ENCODE data around the gene STAG1.

DNA sequence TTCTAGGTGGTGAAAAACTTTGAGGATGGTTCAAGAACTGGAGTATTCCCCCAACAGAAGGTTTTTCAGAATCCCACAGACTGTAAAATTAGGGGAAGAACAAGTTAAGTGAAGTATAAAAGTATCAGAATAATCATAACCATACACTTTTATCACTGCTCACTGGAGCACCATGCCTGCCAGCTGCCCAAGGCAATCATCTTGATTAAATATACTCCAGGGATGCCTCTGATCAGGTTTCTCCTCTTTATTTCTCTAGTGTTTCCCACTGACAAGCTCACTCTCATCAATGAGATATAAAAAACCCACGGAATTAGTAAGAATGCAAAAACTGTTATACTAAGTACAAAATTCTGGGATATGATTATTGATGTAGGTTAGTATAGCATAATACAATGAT is 108.0 kb downstream of the STAG1 start:
- no peak for TF ChIP-seq SIN3A (IDR thresholded peaks at IDR 0.05; ENCODE audit: borderline replicate concordance, insufficient read depth, low read depth, low read length)
- TF ChIP-seq, protein P1, sequence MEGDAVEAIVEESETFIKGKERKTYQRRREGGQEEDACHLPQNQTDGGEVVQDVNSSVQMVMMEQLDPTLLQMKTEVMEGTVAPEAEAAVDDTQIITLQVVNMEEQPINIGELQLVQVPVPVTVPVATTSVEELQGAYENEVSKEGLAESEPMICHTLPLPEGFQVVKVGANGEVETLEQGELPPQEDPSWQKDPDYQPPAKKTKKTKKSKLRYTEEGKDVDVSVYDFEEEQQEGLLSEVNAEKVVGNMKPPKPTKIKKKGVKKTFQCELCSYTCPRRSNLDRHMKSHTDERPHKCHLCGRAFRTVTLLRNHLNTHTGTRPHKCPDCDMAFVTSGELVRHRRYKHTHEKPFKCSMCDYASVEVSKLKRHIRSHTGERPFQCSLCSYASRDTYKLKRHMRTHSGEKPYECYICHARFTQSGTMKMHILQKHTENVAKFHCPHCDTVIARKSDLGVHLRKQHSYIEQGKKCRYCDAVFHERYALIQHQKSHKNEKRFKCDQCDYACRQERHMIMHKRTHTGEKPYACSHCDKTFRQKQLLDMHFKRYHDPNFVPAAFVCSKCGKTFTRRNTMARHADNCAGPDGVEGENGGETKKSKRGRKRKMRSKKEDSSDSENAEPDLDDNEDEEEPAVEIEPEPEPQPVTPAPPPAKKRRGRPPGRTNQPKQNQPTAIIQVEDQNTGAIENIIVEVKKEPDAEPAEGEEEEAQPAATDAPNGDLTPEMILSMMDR (IDR thresholded peaks at IDR 0.05), result no peak
- no peak for TF ChIP-seq POLR2AphosphoS5 (IDR thresholded peaks at IDR 0.05; ENCODE audit: low read depth, low read length)
- TF ChIP-seq, protein P2, sequence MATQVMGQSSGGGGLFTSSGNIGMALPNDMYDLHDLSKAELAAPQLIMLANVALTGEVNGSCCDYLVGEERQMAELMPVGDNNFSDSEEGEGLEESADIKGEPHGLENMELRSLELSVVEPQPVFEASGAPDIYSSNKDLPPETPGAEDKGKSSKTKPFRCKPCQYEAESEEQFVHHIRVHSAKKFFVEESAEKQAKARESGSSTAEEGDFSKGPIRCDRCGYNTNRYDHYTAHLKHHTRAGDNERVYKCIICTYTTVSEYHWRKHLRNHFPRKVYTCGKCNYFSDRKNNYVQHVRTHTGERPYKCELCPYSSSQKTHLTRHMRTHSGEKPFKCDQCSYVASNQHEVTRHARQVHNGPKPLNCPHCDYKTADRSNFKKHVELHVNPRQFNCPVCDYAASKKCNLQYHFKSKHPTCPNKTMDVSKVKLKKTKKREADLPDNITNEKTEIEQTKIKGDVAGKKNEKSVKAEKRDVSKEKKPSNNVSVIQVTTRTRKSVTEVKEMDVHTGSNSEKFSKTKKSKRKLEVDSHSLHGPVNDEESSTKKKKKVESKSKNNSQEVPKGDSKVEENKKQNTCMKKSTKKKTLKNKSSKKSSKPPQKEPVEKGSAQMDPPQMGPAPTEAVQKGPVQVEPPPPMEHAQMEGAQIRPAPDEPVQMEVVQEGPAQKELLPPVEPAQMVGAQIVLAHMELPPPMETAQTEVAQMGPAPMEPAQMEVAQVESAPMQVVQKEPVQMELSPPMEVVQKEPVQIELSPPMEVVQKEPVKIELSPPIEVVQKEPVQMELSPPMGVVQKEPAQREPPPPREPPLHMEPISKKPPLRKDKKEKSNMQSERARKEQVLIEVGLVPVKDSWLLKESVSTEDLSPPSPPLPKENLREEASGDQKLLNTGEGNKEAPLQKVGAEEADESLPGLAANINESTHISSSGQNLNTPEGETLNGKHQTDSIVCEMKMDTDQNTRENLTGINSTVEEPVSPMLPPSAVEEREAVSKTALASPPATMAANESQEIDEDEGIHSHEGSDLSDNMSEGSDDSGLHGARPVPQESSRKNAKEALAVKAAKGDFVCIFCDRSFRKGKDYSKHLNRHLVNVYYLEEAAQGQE (IDR thresholded peaks at IDR 0.05; ENCODE audit: insufficient read depth in 1 of 2, low read depth in 2 of 2, low read length in 1 of 2), result no peak
- TF ChIP-seq TCF7L2 (IDR thresholded peaks at IDR 0.05; ENCODE audit: low read depth, low read length), result no peak

Measured in Panc1 (cell line).